Measurements from ENCODE around the gene TSC1.
A peak's percentile ranks its signal among the peaks of the same experiment; 100 is the strongest.
"Not testable (repeated sequence)": the region's sequence is repeated elsewhere in the genome, so short reads cannot be mapped to it uniquely, and the experiment has no call there.

TSC1 gene

DNA sequence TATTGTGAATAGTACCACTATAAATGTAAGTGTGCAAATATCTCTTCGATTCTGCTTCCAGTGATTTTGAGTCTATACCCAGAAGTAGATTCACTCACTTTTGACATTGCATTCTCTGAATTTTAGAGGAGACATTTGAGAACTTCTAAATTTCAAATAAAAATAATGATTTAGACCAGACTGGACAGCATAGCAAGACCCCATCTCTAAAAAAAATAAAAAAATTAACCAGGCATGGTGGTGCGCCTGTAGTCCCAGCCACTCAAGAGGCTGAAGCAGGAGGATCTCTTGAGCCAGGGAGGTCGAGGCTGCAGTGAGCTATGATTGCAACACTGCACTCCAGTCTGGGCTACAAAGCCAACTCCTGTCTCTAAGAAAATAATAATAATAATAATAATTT lies 32.2 kb upstream of the TSC1 start:
- no peak for DNase-seq (ENCODE audit: low spot score)

DNA sequence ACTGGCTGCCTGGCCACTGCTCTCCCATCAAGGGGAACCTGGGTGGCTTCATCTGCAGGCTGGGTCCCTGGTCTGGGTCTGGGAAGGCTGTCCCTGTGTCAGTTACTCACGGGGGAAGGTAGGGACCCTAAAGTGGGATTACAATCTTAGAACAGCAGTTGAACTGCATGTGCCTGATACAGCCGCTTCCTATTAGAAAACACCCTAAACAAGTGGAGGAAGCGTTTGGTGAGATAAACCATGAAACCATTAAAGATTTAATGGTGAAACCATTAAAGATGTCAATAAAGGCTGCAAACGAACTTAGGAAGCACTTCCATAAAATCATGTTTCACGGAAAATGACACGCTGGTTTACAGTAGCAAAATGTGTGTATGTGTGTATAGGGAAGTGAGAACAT lies 31.5 kb upstream of the TSC1 start:
- no peak for DNase-seq (ENCODE audit: low spot score)

DNA sequence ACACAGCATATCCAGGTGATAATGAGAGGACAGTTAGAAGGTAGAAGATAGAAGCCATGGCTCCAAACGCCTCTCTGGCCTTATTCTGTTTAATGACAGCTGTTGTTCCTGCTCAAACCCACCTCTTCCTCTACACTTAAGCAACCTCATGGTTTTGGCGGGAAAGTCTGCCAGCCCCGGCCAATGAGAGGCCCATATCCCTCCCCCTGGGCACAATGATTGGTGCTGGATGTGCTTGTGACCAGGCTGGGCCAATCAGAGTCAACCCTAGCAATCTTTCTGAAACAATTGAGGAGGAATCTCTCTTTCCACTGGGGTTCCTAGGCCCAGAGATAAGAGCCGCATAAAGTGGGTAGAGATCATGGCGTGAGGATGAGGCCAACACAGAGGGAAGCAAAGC lies 29.3 kb upstream of the TSC1 start:
- no peak for DNase-seq (ENCODE audit: low spot score)

DNA sequence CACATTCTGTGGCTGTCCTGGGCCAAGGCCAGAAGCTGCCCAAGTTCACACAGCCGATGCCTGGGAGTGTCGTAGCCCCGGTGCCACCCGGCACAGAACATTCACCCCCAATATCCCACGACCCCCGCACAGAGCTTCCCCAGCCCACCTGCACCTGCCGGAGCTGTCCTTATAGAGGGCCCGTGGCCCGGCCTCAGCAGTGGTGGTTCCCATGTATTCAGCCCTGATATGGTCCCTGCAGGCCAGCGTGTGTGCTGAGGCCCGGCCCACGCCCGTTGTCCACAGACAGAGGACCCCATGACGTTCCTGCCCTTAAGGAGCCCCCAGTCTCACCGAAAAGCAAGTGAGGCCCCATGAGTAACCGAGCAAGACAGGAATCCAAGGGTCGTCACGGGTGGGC lies 28.8 kb upstream of the TSC1 start:
- DNase-seq (ENCODE audit: low spot score) = no peak

DNA sequence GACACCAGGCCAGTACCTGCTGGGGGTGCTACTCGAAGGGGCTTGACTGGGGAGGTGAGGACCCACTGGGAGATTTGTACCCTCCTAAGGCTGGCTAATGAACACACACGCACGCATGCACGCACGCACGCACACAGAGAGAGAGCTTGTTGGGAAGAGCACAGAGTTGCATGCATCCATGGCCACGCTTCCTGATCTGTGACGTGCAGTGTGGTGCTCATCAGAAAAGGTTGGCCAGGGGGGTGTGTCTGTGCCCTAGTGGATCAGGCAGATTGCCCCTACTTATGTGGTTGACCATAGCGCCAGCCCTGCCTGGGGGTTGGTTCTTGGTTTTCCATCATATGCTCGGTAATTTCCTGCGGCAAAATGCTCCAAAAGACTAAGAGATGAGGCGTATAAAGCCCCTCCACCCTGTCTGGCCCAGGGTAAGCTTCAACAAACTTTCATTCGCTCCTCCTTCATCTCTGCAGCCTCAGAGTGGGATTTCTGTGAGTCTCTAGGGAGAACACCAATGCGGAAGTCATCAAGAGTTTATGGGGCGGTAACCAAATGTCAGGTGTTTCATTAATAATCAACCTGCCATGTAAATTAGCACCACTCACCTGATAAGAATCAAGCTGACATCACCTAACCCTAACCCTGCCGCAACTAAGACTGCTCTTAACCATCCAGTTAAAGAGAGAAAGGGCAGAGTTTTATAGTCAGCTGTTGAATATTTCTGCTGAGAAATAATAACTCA lies 26.1 kb upstream of the TSC1 start:
- no peak for DNase-seq (ENCODE audit: low spot score)

DNA sequence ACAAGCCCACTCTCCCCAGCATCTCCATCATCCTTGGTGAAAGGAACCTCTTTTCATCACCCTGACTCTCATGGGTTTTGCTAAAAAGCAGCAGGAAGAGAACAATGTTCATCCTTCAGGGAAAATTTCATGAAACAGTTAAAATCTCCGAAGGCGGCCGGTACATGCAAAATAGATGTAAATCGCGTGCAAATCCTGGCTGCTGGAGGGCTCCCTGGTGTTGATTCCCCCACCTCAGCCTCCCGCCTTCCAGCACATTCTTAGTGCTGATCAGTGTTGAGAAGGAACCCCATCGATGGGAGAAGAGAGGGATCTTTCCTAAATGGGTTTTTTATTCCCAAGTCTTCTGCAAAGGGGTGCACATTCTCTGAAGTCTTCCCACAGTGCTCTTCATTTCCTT lies 25.4 kb upstream of the TSC1 start:
- no peak for DNase-seq (ENCODE audit: low spot score)

DNA sequence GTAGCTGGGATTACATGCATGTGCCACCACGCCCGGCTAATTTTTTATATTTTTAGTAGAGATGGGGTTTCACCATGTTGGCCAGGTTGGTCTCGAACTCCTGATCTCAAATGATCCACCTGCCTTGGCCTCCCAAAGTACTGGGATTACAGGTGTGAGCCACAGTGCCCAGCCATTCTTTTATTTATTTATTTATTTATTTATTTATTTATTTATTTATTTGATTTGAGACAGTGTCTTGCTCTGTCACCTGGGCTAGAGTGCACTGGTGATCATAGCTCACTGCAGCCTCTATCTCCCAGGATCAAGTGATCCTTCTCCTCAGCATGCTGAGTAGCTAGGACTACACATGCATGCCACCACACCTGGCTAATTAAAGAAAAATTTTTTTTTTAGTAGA lies 23.5 kb upstream of the TSC1 start:
- DNase-seq (ENCODE audit: low spot score) = not testable (repeated sequence)

DNA sequence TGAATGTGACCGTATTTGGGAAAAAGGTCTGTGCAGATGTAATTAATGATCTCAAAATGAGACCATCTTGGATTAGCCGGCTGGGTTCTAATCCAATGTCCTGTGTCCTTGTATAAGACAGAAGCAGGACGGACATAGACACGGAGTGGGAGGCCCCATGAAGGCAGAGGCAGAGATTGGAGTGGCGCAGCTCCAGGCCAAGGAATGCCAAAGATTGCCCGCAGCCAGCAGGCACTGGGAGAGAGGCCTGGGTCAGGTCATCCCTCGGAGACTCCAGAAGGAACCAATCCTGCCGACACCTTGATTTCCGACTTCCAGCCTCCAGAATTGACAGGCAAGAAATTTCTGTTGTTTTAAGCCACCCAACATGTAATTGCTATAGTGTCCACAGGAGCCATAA lies 21.1 kb upstream of the TSC1 start:
- no peak for DNase-seq (ENCODE audit: low spot score)

DNA sequence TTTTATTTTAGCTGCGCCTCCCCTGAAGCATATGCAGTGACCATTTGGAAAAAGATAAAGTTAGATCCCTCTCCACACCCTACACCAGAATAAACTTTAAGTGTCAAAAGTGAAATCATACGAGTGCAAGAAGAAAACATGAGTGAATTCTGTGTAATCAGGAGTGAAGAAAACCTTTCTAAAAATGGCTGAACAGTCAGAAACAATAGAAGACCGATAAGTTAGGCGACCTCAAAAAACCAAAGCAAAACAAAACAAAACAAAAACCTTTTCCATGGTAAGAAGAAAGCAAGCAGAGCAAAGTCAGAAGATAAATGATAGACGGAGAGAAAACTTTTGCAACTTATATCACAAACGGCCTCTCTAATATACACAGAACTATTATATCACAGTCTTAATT lies 16.6 kb upstream of the TSC1 start:
- no peak for DNase-seq (ENCODE audit: low spot score)

DNA sequence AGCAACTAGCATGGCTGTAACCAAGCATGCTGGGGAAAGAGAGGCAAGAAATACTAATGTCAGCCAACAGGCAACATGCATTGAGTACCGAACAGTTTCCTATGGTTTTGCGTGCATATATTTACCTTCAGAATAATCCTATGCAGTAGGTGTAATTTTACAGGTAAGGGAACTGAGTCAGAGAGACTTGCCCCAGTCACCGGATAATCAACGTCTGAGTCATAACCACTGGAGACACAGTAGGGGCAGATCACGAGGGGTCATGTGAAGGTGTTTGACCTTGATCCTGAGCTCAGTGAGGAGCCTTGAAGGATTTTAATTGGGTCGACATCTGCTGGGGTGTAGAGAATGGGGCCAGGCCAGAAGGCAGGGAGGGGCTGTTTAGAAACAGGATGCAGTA lies 13.4 kb upstream of the TSC1 start:
- DNase-seq (ENCODE audit: low spot score) = no peak

DNA sequence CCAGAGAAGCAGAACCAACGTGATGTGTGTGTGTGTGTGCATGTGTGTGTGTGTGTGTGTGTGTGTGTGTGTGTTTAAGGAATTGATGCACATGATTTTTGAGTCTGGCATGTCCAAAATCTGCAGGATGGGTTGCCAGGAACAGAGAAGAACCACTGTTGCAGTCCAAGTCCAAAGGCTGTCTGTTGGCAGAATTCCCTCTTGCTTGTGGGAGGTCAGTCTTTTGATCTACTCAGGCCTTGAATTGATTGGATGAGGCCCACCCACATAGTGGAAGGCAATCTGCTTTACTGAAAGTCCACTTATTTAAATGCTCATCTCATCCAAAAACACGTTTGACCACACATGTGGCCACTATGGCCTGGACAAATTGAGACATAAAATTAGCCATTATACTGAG lies 11.4 kb upstream of the TSC1 start:
- no peak for DNase-seq (ENCODE audit: low spot score)

DNA sequence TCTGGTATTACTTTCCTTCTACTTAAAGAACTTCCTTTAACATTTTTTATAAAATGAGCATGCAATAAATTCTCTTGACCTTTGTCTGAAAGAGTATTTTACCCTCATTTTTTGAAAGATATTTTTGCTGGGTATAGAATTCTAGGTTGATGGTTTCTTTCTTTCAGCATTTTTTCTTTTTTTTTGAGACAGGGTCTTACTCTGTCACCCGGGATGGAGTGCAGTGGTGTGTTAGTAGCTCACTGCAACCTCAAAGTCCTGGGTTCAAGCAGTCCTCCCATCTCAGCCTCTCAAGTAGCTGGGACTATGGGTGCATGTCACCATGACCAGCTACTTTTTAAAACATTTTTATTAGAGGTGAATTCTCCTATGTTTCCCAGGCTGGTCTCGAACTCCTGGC lies 10.7 kb upstream of the TSC1 start:
- DNase-seq (ENCODE audit: low spot score) = no peak

DNA sequence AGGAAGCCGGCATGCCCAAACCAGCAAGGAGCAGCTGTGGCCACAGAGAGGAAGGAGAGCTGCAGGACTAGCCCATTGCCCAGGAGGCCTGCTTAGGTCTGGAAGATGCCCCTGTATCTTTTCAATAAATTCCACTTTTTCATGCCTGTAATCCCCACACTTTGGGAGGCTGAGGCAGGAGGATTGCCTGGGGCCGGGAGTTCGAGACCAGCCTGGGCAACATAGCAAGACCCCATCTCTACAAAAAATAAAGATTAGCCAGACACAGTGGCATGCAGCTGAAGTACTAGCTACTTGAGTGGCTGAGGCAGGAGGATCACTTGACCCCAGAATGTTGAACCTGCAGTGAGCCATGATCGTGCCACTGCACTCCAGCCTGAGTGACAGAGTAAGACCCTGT lies 5.3 kb upstream of the TSC1 start:
- DNase-seq (ENCODE audit: low spot score) = no peak

DNA sequence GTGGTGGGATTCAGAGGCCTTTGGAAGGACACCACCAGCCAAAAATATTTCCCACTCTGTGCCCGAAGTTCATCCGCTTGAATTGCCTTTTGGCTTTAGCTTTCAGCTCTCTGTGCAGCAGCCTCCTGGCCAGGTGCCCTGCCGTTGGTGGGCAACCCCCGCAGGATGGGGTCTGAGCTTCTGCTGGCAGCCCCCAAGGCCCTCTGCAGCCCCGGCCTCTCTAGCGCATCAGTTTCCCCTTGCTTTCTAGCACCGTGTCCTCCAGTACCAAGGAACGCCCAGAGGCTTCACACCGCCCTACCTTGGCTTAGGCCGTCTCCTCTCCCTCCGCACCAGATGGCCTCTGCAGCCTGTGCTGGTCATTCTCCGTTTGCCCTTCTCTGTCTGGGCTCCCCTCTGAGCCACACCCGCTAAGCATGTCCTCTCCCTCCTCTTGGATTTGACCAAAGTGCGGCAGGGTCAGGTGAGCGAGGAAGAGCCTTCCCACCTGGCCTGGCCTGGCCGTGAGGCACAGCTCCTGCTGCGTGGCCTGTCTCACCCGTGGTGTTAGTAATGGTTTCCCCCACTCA lies 4.2 kb upstream of the TSC1 start:
- no peak for DNase-seq (ENCODE audit: low spot score)

DNA sequence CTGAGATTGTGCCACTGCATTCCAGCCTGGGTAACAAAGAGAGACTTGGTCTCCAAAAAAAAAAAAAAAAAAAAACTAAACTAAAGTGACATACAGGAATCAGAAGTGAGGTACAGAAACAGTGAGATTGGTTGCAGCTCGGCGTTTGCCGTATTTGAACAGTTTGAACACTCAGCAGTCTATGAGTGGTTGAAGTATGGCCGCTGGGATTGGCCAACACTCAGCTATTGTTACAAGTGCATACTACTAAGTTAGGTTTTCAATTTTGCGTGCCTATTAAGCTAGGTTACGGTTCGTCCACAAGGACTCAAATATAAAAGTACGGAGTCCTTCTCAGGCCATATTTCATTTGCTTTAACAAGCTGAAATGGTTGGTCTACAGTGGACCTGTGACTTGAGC lies 3.3 kb upstream of the TSC1 start:
- no peak for DNase-seq (ENCODE audit: low spot score)

DNA sequence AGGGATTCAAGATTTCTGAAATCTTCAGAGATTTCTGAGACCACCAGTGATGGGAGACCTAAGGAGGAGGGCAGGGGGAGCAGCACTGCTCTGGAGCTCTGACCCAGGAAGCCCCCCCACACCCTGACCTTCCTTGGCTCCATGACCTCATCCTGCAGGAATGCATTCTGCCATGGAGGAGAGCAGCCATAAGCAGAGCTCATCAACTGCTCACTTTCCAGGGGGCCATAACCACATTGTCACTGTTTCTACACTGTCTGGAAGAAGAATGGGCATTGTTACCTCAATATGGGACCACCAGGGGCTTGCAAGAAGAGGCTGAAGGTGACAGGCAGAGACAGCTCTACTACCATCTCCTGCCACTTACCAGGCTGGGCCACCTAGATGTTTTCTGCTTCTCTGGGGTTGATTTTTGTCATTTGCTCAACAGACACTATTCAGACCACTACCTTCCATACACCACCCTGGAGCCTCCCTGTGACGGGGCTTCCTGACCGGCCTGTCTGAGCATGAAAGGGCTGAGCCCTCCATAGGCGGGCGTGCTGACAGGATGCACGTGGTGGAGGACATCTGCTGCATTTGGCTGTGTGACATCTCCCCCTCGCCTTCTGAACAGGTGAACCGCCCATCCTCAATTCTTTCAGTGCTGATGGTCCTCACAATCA lies 2.3 kb upstream of the TSC1 start:
- no peak for DNase-seq (ENCODE audit: low spot score)

DNA sequence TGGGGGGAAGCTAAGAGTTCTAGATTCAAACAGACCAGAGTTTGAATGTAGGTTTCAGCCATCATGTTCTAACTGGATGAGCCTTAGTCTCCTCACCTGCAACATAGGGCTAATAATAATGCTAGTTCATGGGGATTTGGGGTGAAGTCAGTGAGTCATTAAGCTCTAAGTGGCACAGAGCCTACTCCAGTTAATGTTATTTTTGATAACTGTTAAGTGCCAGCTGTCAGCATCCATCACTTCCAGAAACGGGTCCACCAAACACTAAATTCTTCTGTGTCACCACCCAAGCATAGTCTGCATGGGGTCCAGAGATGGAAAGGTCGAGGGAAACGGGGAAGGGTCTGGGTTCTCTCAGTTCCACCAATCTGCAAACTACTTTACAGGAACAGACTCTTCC lies 1.8 kb upstream of the TSC1 start:
- peak; percentile 74 for DNase-seq (ENCODE audit: low spot score)

DNA sequence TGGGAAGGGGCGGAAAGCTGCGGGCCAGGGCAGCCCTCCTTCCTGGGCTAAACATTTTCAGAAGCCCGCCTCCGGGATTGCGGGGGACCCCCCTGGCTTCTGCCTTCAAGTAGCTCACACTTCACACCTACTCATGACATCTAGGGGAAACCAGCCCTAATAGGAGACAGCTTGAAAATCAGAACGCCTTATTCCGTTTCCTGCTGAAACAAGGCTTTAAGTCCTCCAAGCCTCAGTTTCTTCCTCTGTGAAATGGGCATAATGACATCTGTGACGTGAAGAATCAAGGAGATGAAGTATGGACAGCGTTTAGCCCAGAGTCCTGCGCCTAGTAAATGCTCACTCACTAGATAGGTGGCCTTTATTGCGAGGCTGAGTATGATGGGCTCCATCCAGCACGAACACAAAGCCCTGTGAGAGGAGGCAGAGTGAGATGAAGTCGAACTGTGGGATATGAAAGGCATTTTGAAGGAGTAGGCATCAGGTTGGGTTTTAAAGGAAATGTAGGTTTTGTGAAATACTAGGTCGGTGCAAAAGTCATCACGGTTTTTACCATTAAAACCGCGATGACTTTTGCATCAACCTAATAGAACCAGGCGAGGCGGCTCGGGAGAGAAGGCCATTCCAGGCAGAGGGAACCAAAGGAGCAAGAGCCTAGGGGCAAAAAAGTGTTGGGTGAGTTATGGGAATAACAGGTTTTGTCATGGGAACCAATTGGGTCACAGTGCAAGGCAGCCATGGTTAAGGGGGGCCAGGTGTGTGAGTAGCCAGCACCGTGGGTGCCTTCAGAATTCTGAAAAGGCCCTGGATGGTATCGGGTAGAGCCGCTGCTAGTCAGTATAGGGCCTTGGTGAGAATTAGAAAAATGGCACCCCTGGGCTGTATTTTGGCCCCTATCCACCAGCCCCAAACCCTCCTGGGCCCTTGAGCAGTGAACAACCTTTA lies 1.0 kb upstream of the TSC1 start:
- peak; percentile 30 for DNase-seq (ENCODE audit: low spot score)

DNA sequence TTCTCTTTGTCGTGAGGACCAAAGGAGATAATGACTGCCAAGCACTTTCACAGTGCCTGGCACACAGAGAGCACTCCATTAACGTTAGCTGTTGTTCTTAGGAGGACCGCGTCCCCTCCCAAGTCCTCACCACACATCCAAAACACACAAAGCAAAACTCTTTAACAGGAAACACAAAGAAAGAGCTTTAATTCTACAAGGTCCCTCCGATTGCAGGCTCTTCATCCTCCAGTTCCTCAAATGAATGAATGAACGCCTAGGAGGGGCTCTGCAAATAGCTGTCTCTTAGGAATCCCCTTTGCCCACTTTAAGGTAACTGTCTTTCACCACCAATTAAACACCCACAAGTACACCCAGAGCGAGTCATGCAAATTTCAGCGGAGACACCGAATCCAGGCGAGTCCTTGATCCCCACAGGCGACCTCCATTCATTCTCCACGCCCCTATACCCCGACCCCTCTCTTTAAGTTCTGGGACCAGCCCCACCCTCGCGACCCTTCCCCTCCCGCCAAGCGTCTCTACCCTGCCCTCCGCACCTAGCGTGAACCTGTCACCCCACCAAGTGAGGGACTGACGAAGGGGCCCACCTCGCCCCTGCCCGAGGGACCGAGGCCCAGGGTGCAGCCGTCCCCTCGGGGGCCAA lies 644 bp downstream of the TSC1 start:
- peak; percentile 52 for DNase-seq (ENCODE audit: low spot score)

DNA sequence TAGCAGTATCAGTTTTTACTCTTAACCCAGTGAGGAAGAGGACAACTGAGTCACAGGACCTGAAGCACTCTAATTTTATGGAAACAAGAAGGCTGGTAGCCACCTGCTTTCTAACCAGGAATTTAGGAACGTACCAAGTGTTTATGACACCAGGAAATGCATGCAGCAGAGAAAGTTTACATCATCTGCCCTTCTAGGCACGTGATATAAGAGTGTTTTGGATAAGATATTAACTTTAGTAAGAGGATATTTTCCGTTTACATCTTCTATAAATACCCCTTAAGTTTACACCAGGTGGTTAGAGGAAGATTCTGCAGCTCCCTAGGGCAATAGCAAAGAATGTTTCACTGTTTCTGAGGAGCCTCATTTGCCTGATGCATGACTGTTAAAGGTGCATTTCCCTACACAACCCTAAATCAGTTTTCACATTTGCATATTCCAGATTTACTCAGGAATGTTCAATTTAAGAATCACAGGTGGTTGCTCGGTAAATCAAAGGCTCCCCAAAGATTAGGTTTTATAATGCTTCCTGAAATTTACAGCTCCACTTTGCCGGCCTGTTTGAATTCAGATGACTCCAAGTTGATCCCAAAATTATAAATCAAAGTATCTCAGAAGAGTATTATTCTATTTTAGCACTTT lies 1.8 kb downstream of the TSC1 start:
- peak; percentile 50 for DNase-seq (ENCODE audit: low spot score)

DNA sequence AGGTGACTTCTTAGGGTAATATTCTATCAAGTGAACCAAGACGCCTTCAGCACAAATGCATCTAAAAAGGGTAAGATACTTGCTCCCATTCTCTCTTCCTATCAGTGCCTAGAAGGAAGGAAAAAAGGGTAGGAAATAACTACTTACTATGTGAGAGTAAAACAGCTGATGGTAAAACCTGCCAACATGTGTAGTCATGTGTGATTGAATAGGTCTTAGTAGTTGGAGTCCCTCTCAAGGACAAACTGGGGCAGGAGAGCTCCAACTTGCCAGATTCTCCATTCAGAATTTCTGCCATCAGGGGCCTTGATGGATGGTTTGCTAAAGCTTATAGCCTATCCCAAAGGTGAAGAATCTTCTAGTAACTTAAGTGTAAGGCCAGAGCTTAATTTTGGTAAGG lies 5.2 kb downstream of the TSC1 start:
- DNase-seq (ENCODE audit: low spot score) = no peak

DNA sequence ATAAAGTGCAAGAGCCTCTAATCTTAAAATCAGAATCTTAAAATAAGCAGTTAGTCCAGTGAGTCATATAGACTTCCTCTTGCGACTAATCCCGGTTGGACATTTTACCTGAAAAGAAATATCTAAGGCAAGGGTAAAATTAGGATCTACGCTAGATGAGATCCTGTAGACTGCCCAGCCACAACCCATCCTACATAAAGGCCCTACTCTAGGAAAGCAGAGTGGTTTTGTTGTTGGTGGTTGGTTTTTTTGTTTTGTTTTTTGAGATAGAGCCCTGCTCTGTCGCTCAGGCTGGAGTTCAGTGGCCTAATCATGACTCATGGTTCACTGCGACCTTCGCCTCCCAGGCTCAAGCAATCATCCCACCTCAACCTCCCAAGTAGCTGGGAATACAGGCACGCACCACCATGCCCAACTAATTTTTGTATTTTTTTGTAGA lies 6.9 kb downstream of the TSC1 start:
- no peak for DNase-seq (ENCODE audit: low spot score)

Data from hematopoietic multipotent progenitor cell treated with erythropoietin and hydrocortisone succinate and interleukin-3 and kit ligand, for 17 days (in vitro differentiated cells).